DND-41 (cell line): ENCODE data around the gene ZNF181.

Experiments
- EZH2 ChIP-seq: IDR thresholded peaks from 3 replicates; pipeline ENCODE4 v1.6.1; 2012; ENCODE audit warnings: borderline replicate concordance, low read depth, mild to moderate bottlenecking, moderate library complexity, low read length, inconsistent platforms; ENCODE audit not compliant: severe bottlenecking
- TF ChIP-seq, protein P1 (sequence below): IDR thresholded peaks from 2 replicates; pipeline ENCODE4 v1.5.1; 2012; ENCODE audit warnings: borderline replicate concordance, low read length, moderate library complexity, mild to moderate bottlenecking; ENCODE audit not compliant: poor library complexity, severe bottlenecking; ENCODE audit errors: extremely low read depth

DNA sequence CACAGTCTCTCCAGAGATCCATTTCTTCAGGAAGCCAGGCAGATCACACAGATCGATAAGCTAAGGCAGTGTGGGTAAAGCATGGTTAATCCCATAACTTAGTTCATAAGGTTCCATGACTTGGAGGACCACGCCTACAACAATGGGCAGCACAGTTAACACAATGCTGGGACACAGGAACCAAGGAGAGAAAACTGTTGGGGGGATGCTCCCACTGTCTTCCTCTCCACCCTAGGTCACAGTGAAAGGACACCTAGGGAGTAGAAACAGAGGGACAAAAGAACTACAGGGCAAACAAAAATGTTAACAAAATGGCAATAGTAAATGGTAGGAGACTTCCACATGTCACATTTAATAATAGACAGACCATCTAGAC, 20.8 kb upstream of the ZNF181 start:
- TF ChIP-seq, protein P1, sequence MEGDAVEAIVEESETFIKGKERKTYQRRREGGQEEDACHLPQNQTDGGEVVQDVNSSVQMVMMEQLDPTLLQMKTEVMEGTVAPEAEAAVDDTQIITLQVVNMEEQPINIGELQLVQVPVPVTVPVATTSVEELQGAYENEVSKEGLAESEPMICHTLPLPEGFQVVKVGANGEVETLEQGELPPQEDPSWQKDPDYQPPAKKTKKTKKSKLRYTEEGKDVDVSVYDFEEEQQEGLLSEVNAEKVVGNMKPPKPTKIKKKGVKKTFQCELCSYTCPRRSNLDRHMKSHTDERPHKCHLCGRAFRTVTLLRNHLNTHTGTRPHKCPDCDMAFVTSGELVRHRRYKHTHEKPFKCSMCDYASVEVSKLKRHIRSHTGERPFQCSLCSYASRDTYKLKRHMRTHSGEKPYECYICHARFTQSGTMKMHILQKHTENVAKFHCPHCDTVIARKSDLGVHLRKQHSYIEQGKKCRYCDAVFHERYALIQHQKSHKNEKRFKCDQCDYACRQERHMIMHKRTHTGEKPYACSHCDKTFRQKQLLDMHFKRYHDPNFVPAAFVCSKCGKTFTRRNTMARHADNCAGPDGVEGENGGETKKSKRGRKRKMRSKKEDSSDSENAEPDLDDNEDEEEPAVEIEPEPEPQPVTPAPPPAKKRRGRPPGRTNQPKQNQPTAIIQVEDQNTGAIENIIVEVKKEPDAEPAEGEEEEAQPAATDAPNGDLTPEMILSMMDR, result no peak
- TF ChIP-seq EZH2, result no peak
